Activated CD8-positive, alpha-beta memory T cell treated with anti-CD3 and anti-CD28 coated beads, Interleukin-2, amount 50 U/mL, for 24 hours (primary cell): ENCODE data around the gene KCTD1.

Experiments used
- DNase-seq: peaks from one replicate; pipeline ENCODE4 v3.0.0-alpha.2; 2020; ENCODE audit errors: extremely low read depth

KCTD1 gene

GRCh38 chr18:26549263-26550094, 1.1 kb upstream of the KCTD1 start:
- no peak for DNase-seq

DNA sequence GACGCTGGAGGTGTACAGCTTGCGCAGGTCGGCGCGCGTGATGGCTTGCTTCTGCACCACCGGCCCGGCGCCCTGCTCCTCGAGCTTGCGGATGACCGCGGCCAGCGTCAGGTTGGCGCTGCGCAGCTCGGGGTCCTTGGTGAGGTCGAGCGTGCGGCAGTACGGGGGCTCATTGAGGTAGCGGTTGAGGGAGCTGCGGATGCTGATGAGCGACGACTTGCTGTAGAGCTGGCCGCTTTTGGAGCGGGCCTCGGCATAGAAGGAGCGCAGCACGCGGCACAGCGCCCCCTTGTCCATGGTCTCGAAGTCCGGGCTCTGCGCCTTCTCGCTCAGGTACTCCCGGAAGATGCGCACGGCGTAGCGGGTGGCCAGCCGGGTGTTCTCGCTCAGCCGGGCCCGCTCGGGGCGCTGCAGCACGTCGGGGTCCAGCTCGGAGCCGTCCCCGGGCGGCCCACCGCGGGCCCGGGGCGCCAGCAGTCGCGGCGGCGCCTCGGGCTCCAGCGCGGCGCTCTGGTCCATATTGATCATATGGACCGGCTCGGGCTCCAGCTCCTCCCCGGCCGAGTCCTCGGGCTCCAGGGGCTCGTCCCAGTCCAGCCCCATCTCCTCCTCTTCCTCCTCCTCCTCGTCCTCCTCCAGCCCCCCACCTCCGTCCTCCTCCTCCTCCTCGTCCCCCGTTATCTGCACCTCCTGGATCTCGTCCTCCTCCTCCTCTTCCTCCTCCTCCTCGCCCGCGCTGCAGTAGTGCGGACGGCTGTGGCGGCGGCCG, 523 bp downstream of the KCTD1 start:
- no peak for DNase-seq

DNA sequence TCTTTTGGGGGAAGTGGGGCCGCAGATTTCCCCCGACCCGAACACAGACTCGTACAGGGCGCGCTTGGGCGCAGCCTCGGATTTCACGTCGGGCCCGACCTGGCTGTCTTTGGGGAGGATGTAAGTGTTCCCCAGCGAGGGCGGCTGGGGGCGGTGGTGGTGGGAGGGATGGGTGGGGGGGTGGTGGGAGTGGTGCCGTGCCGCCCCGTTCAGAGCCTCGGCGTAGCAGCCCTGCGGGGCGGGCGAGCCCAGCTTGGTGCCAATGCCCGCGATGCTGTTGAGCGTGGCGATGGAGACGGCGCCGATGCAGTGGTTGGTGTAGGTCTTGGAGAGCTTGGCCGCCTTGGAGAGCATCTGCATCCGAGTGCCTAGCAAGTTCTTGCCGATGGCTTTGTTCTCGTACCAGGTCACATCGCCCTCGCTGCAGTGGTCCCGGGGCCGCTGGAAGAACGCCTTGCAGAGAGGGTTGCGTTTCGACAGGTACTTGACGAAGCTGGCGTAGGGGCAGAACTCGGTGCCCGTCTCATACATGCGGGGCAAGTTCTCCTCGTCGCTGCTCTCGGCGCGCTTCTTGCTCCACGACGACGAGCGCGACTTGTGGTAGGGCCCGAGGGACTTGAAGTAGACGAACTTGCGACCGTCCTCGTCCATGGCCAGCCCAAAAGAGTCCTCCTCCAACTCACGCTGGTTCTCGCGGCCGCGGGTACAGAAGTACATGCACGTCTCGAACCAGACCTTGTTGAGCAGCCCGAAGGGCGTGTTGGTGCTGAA, 1.3 kb downstream of the KCTD1 start:
- no peak for DNase-seq

DNA sequence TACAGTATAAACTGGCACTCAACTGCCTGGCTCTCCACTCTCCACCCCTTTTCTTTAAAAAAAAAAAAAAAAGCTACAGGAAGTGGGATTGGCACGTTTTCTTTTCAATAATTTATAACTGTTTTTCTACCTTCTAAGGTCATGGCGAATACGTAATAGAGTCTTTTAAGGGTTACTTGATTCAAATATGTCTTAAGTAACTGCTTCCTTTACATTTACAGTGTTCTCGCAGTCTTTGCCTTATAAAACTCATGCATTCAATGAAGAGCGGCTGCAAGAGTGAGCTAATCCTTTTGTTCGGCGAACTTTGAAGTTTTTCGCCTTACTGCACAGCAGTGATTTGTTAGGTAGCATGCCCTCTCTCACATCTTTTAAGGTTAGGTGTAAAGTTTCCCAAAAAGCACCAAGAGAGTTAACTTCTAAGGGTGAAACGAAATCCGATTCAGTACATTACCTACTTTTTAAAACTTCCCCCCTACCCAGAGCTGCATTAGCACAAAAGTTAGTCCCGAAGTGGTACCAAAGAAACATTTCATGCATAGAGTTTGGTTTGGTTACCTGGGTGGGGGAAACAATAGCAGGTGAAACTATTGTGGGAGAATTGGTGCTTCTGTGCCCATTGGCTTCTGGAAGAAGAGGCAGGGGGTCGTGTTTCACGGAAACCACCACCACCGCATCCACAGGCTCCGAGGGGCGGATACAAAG, 2.0 kb downstream of the KCTD1 start:
- no peak for DNase-seq

DNA sequence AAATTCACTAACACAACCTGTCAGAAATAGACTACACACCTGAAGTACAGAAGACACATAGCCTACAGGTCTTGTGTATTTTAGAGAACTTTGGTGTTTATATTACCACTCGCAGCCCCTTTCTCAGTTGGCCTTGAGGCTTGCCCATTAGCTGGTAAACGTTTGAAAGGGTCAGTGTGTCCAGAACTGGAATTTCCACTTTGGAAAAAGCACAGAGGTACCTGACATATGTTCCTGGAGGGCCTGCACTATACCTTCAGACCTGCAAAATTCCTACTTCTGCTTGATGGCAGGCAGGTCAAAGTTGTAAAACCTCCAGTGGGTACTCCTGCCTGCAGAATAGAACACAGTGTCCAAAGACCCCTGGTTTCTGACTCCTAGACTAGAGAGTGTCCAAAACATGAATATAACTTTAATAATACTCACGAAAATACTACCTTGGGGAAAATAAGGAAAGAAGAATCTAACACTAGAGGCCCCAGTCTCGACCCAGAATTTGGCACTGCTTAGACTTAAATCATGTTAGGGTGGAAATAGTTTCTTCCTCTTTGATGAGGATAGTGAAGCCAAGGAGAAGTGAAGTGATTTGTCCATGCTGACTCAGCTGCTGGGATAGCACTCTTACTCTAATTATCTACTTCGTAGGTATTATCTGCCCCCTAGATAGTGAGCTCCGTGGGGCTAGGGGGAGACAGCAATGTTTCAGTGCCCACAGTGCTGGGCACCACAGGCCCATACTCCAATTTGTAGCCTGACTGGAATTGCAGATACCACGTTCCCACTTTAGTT, 2.8 kb downstream of the KCTD1 start:
- DNase-seq = no peak

GRCh38 chr18:26544451-26544850, 3.9 kb downstream of the KCTD1 start:
- no peak for DNase-seq

GRCh38 chr18:26543373-26543772, 5.0 kb downstream of the KCTD1 start:
- DNase-seq = no peak

- DNase-seq = no peak
These were observed 8.2 kb downstream of the KCTD1 start for GRCh38 chr18:26540043-26540628.

DNA sequence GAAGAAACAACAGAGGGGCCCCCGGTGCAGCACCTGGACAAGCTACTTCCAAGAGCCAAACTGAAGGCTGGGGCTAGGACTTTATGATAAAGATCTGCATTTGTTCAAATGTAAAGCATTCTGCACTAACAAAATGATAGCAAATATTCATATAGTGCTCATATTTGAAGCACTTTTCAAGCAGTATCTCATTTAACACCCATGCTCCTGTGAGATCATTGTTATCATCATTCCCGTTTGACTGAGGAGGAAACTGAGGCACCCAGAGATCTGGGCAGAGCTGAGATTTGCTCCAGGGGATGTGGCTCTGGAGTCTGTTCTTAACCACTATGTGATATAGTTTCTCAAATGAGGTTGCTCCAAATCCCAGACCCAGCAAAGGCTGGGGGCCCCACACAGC, 9.8 kb downstream of the KCTD1 start:
- DNase-seq = no peak

DNA sequence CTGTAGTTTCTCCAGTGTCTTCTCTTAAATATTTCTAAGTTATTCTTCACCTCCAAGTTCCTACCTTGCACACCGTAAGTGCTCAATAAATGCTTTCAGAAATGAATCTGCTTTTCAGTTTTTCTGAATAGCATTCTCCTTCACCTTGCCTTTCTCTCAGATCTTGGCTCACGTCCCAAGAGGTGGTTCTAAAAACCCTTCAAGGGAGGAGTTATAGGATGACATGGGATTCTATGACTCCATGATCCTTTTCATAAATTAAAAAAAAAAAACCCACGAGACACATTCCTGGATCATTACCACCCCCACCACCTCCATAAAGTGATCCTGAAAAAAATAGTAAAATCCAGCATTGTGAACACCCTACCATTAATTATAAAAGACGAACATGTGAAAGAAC, 11.7 kb downstream of the KCTD1 start:
- no peak for DNase-seq

DNA sequence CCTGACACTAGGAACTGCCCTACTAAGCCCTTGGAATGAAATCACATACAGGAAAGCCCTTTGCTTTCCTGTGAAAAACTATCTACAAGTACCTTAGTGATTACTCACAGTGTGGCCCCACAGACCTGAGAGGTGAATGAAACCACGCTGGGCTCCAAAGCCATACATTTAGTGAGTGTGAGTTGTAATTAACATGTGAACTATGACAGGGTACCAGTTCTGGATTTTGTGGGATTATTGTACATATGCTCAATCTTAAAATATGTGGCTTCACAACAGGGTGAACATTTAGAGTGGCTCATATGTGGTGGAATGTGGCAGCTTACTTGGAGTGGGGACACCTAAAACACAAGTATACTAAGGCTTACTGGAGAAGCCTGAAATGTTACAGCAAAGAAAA, 12.3 kb downstream of the KCTD1 start:
- no peak for DNase-seq

DNA sequence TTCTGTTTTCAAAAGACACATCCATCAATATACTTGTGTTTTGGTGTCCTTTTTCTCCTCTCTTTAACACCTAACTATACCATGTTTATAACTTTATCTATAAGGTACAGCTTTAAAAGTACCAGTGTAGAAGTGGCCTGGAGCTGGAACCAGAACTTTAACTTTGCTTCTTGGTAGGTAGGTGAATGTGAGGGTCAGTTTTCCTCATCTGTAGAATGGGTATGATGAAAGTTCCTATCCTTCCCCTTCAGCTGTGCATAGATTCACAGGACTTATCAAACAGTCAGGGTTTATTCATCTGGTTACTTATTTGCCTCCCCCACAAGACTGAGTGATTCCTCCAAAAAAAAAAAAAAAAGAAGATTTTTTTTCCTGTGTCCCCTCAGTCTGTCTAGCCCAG, 12.7 kb downstream of the KCTD1 start:
- no peak for DNase-seq

GRCh38 chr18:26532367-26533340, 15.7 kb downstream of the KCTD1 start:
- DNase-seq = no peak

DNA sequence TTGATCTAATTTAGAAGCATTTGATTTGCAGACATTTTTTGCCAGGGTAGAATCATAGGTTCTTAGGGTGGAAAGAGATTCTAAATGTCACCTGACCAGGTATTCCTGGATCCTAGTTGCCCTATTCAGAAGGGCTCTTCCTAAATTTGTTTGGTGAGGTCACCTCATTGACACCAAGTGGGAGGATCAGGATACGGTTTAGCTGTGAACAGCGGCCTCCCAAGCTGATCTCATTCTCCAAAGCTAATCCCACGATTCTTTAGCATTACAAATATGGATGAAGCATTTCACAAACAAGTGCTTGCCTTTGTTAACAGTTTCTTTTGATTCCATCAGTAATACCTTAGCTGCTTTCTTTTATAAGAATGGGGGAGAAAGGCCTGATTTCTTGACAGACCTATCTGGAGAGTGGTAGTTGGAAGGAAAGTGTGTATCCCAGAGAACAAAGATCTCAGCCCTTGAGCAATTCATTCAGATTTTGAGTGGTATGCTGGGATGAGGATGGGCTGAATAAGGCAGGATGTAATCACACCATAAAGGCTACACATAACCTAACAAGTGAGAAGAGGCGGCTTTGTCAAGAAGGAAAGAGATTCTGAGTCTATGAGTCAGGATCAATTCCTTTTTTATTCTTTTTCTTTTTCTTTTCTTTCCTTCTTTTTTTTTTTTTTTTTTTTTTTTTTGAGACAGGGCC, 16.6 kb downstream of the KCTD1 start:
- no peak for DNase-seq

DNA sequence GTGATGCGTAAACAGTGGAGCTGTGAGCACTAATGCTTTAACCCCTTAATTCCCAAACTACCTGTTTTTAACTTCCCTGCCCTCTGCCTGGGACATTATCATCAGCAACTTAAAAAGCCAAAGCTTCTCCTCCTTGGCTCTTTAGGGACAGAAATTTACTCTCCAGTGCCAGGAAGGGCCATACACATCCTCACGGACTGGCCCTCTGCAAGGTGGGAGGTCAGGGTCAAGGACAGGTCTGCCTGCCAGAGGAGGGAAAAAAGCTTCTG, 21.5 kb downstream of the KCTD1 start:
- DNase-seq = no peak

DNA sequence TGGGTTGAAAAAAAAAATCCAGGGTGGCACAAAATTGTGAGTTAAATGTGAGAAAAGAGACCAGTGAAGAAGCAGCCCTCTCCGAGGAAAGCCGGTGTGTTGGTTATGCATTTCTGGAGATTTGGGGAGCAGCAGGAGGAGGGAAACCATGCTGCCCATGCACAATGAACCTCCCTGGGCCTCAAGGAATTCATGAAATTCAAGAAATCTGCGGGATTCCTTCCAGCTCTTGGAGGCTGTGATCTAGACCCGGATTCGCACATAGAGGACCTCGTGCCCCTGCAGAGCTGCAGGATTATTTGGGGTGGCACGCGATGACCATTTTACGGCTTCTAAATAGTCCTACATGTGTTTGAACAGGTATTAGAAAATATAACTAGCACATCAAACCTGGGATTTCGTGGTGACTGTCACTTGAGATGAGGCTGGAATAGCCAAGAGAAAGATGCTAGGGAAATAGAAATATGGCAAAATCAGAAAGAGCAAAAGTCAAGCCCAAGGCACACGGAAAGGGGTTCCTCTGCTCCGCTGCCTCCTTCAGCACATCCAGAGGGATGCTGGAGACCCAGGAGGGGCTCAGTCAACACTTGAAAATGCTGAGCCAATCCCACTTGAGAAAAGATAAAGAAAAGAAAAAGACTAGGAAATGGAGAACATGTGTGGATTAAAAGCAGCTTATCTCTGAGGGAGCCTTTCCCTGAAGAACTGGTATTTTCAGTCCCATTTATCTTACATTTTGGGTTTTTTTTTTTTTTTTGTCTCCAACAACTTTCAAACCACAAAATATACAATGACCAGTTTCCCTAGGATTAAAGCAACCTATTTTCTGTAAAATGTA, 22.0 kb downstream of the KCTD1 start:
- DNase-seq = no peak

- DNase-seq = no peak
These were observed 23.6 kb downstream of the KCTD1 start for GRCh38 chr18:26524504-26525351.
